Breast epithelium (tissue), 3 donors: ENCODE data around the gene ANXA6.

ENCODE experiments used
- CTCF ChIP-seq, 3 donors: fragments of 450-650 bp; IDR thresholded peaks; one replicate each; pipeline ENCODE4 v1.5.1; 2016 to 2017; ENCODE audit warnings: antibody characterized with exemption in 3 of 3, mild to moderate bottlenecking in 3 of 3, moderate library complexity in 3 of 3
- POLR2A ChIP-seq: fragments of 450-650 bp; IDR thresholded peaks from one replicate; pipeline ENCODE4 v1.6.1; 2016; ENCODE audit warnings: antibody characterized with exemption, mild to moderate bottlenecking, moderate library complexity
- POLR2AphosphoS5 ChIP-seq, 3 donors: sonication (generic); formaldehyde crosslinking; IDR thresholded peaks; one replicate each; pipeline ENCODE4 v1.6.1; 2017; ENCODE audit warnings: antibody characterized with exemption in 3 of 3

DNA sequence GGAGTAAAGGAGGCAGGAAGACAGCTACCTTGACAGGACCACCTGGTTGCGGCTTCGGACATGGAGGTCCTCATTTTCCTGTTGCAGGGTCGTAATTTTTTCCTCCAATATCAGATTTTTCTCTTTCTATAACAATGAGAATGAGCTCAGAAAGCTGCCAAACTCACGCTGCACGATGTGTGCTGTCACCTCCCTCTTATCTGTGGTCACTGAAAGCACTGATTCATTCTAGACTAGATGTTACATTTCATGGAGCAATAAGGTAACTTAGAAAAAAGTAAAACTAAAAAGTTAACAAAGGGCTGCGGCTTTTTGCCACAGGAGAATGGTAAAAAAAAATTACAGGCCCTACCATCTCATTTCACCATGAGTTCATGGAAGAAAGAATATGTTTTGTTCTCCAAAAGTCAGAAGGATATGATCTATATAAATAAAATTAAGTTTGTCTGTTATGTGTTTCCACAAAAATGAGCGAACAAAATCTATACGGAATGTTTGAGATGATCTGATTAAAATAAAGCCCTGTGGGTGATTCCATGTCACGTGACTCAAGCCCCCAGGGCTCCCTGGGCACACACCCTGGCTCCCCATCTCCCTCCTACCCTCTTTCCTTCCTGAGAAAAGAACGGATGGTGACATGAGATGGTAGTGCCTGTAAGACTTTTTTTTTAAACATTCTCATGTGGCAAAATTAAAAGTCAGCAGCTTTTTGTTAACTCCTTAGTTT lies 26.9 kb upstream of the ANXA6 start:
- TF ChIP-seq CTCF (IDR thresholded peaks at IDR 0.05), result no peak
- no peak for TF ChIP-seq POLR2A
- no peak for TF ChIP-seq POLR2AphosphoS5 (IDR thresholded peaks at IDR 0.05)
